SK-N-SH (cell line): ENCODE data around the gene IQSEC3. TPM values are rescaled to one million over a fixed set of nuclear protein-coding genes. Genes with fewer than 3 reads are reported as not detected.

Experiments used
- CTCF ChIA-PET: fragments of 300-600, 350-600 bp; formaldehyde crosslinking; extraction: SDS; loops from one replicate; lab custom pipeline; 2021; lab: Yijun Ruan, JAX
- POLR2A ChIA-PET: fragments of 350-600 bp; sonication (Branson Sonifier 250); formaldehyde crosslinking; extraction: SDS; loops from one replicate; lab custom pipeline; 2020; ENCODE audit warnings: antibody characterized with exemption, inconsistent platforms; lab: Yijun Ruan, JAX
- DNase-seq: peaks from one replicate; pipeline ENCODE4 v3.0.0; 2012
- H2AFZ ChIP-seq: fragments of 200-600 bp; sonication (generic); 2 replicates; pipeline ENCODE4 v1.8.1; 2016; ENCODE audit warnings: antibody characterized with exemption, mild to moderate bottlenecking, low read depth
- H3F3A ChIP-seq: fragments of 200-600 bp; sonication (generic); replicated peaks from 2 replicates; pipeline ENCODE3; 2016; ENCODE audit warnings: antibody characterized with exemption, mild to moderate bottlenecking; ENCODE audit not compliant: insufficient read depth
- H3K27ac ChIP-seq, 2 experiments: fragments of 200-500 bp in 1 of 2; fragments of 200-600 bp in 1 of 2; sonication (Bioruptor generic) in 1 of 2; sonication (generic), shearing (Covaris generic) in 1 of 2; 2 replicates each; pipeline versions ENCODE4 v1.5.1 to v1.6.1; 2014 to 2016; ENCODE audit warnings: low read depth in 2 of 2, inconsistent platforms in 1 of 2, low read length in 1 of 2, mild to moderate bottlenecking in 1 of 2, mixed read lengths in 1 of 2
- H3K27me3 ChIP-seq: fragments of 200-600 bp; sonication (generic), shearing (Covaris generic); 2 replicates; pipeline ENCODE4 v1.6.1; 2016; ENCODE audit warnings: mixed run types; ENCODE audit not compliant: insufficient read depth
- H3K36me3 ChIP-seq, 2 experiments: fragments of 200-500 bp in 1 of 2; fragments of 200-600 bp in 1 of 2; sonication (Bioruptor generic) in 1 of 2; sonication (generic) in 1 of 2; replicated peaks in 1 of 2; 2 replicates each; pipeline versions ENCODE3 to v1.5.1; 2014 to 2016; ENCODE audit warnings: low read length in 1 of 2, mild to moderate bottlenecking in 1 of 2; ENCODE audit not compliant: insufficient read depth in 2 of 2, control insufficient read depth in 1 of 2
- H3K4me1 ChIP-seq, 2 experiments: fragments of 200-500 bp in 1 of 2; fragments of 200-600 bp in 1 of 2; sonication (Bioruptor generic) in 1 of 2; sonication (generic), shearing (Covaris generic) in 1 of 2; 2 replicates each; pipeline versions ENCODE4 v1.5.1 to v1.6.1; 2014 to 2016; ENCODE audit warnings: low read depth in 1 of 2, low read length in 1 of 2, mixed run types in 1 of 2; ENCODE audit not compliant: insufficient read depth in 2 of 2, control insufficient read depth in 1 of 2
- H3K4me2 ChIP-seq: fragments of 200-600 bp; sonication (generic), shearing (Covaris generic); 2 replicates; pipeline ENCODE4 v1.6.1; 2017; ENCODE audit warnings: mixed run types
- H3K4me3 ChIP-seq, 2 experiments: fragments of 200-500 bp in 1 of 2; fragments of 200-600 bp in 1 of 2; sonication (Bioruptor generic) in 1 of 2; sonication (generic), shearing (Covaris generic) in 1 of 2; 2 replicates each; pipeline versions ENCODE4 v1.5.1 to v1.8.1; 2014 to 2016; ENCODE audit warnings: low read depth in 2 of 2, inconsistent platforms in 1 of 2, low read length in 1 of 2, mild to moderate bottlenecking in 1 of 2, mixed read lengths in 1 of 2, moderate library complexity in 1 of 2
- H3K79me2 ChIP-seq: fragments of 200-600 bp; sonication (generic); 2 replicates; pipeline ENCODE4 v1.8.1; 2017; ENCODE audit warnings: mild to moderate bottlenecking; ENCODE audit not compliant: insufficient read depth
- H3K9ac ChIP-seq: fragments of 200-600 bp; sonication (generic); 2 replicates; pipeline ENCODE4 v1.6.1; 2017; ENCODE audit warnings: mixed run types
- H3K9me2 ChIP-seq: fragments of 200-600 bp; sonication (generic); 2 replicates; pipeline ENCODE4 v1.6.1; 2017; ENCODE audit warnings: mixed run types
- H3K9me3 ChIP-seq: fragments of 200-600 bp; sonication (generic); 2 replicates; pipeline ENCODE4 v1.6.1; 2017; ENCODE audit warnings: mixed run types, mild to moderate bottlenecking, moderate library complexity
- H4K20me1 ChIP-seq: fragments of 200-600 bp; sonication (generic); 2 replicates; pipeline ENCODE4 v1.6.1; 2017; ENCODE audit warnings: mild to moderate bottlenecking, mixed run types; ENCODE audit not compliant: insufficient read depth
- CHD2 ChIP-seq: fragments of 150-350 bp; IDR thresholded peaks from 2 replicates; pipeline ENCODE4 v1.6.1; 2018; ENCODE audit warnings: low read length; ENCODE audit not compliant: partially characterized antibody
- EP300 ChIP-seq, 2 experiments: IDR thresholded peaks; 2 replicates each; pipeline versions ENCODE4 v1.4.0 to v1.6.1; 2012; ENCODE audit warnings: borderline replicate concordance in 1 of 2, low read depth in 1 of 2, low read length in 1 of 2
- FOSL2 ChIP-seq: IDR thresholded peaks from 2 replicates; pipeline ENCODE4 v1.4.0; 2012; ENCODE audit warnings: low read depth, mild to moderate bottlenecking, moderate library complexity, borderline replicate concordance
- FOXJ3 ChIP-seq: sonication (generic); formaldehyde crosslinking; IDR thresholded peaks from 2 replicates; pipeline ENCODE4 v1.5.1; 2020; ENCODE audit warnings: mild to moderate bottlenecking, missing genetic modification reagents
- GATA2 ChIP-seq: sonication (generic); formaldehyde crosslinking; IDR thresholded peaks from 2 replicates; pipeline ENCODE4 v1.5.0; 2020; ENCODE audit warnings: mild to moderate bottlenecking, missing genetic modification reagents
- IRF3 ChIP-seq: fragments of 150-350 bp; IDR thresholded peaks from 2 replicates; pipeline ENCODE4 v1.6.1; 2016; ENCODE audit warnings: mild to moderate bottlenecking, low read depth, low read length
- JUND ChIP-seq: IDR thresholded peaks from 2 replicates; pipeline ENCODE4 v1.4.0; 2012
- MXI1 ChIP-seq: IDR thresholded peaks from 2 replicates; pipeline ENCODE4 v1.6.1; 2012; ENCODE audit warnings: mild to moderate bottlenecking, low read depth, low read length, improper control_type of control experiment
- NFIC ChIP-seq: IDR thresholded peaks from 2 replicates; pipeline ENCODE4 v1.4.0; 2012; ENCODE audit warnings: borderline replicate concordance
- NRF1 ChIP-seq: IDR thresholded peaks from 2 replicates; pipeline ENCODE4 v1.6.1; 2012; ENCODE audit warnings: low read depth, mild to moderate bottlenecking, low read length
- PBX3 ChIP-seq: IDR thresholded peaks from 2 replicates; pipeline ENCODE4; 2012
- RXRA ChIP-seq: IDR thresholded peaks from 2 replicates; pipeline ENCODE4 v1.4.0; 2012; ENCODE audit warnings: low read depth, mild to moderate bottlenecking, borderline replicate concordance
- SIN3A ChIP-seq: IDR thresholded peaks from 2 replicates; pipeline ENCODE4 v1.6.1; 2012; ENCODE audit warnings: low read depth, mild to moderate bottlenecking, low read length, moderate library complexity, borderline replicate concordance
- TCF12 ChIP-seq: IDR thresholded peaks from 2 replicates; pipeline ENCODE4 v1.4.0; 2012
- WGBS: methylation state at CpG from one replicate; pipeline ENCODE4 v1.1.6; 2017; ENCODE audit warnings: low lambda C conversion rate; 5-methylcytosine and 5-hydroxymethylcytosine counted together
- polyA plus RNA-seq, 3 experiments: library from polyadenylated mRNA; depleted of rRNA; stranded (reverse); fragments of >200 nt; gene quantifications; 2 replicates each; pipeline ENCODE4 v1.2.3, GENCODE V29; 2012
- TF ChIP-seq, protein P1 (sequence below): IDR thresholded peaks from 2 replicates; pipeline ENCODE4 v1.4.0; 2012; ENCODE audit warnings: low read depth, borderline replicate concordance
- TF ChIP-seq, protein P2 (sequence below): fragments of 150-350 bp; IDR thresholded peaks from 2 replicates; pipeline ENCODE4 v1.6.1; 2017; ENCODE audit warnings: antibody characterized with exemption, low read length, low read depth, borderline replicate concordance

The IQSEC3 gene
- polyA plus RNA-seq, 1 of the 3 experiments (the other 2 are of a cell fraction) = 0.02 TPM

GRCh38 chr12:151579-151978 is 85.0 kb downstream of the IQSEC3 start:
- CTCF ChIA-PET = interaction anchor here (0.6 to 3.0 kb wide), 8 partner anchors 10 to 58 kb away, joined by 3 to 29 read pairs (median 4); no protein-coding TSS in a partner anchor
- TF ChIP-seq GATA2 (CRISPR knock-in tag) (no peak), CHD2 (no peak), SIN3A (no peak), EP300 (IDR thresholded peaks at IDR 0.05; ENCODE audit: borderline replicate concordance in 1 of 2, low read depth in 1 of 2, low read length in 1 of 2) (no peak), IRF3 (no peak), RXRA (no peak), NFIC (no peak), JUND (no peak), MXI1 (no peak), PBX3 (no peak), TCF12 (no peak), FOSL2 (no peak), FOXJ3 (no peak), NRF1 (no peak)
- TF ChIP-seq, protein P1, sequence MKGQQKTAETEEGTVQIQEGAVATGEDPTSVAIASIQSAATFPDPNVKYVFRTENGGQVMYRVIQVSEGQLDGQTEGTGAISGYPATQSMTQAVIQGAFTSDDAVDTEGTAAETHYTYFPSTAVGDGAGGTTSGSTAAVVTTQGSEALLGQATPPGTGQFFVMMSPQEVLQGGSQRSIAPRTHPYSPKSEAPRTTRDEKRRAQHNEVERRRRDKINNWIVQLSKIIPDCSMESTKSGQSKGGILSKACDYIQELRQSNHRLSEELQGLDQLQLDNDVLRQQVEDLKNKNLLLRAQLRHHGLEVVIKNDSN = no peak
- TF ChIP-seq, protein P2, sequence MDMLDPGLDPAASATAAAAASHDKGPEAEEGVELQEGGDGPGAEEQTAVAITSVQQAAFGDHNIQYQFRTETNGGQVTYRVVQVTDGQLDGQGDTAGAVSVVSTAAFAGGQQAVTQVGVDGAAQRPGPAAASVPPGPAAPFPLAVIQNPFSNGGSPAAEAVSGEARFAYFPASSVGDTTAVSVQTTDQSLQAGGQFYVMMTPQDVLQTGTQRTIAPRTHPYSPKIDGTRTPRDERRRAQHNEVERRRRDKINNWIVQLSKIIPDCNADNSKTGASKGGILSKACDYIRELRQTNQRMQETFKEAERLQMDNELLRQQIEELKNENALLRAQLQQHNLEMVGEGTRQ = no peak
- TF ChIP-seq, all 33 proteins: peak for 0
- no peaks in the 10 kb centered on the region for H3F3A ChIP-seq
- no peaks in the 10 kb centered on the region for H3K79me2 ChIP-seq
- H3K27ac ChIP-seq = no peak overlapping the region
- no peak overlapping the region for H3K4me3 ChIP-seq
- H3K9me3 ChIP-seq = no peaks in the 10 kb centered on the region
- H3K27me3 ChIP-seq = no peaks in the 10 kb centered on the region
- H3K36me3 ChIP-seq = no peaks in the 10 kb centered on the region
- H3K9ac ChIP-seq = no peak overlapping the region
- peaks cover 0 to 13% of the 10 kb centered on the region in 2 experiments; a peak in 1 of 4 replicates for H3K4me1 ChIP-seq
- H2AFZ ChIP-seq = no peak overlapping the region
- POLR2A ChIA-PET = no interaction called here
- no peaks in the 10 kb centered on the region for H3K9me2 ChIP-seq
- DNase-seq = no peak
- H3K4me2 ChIP-seq = no peak overlapping the region
- WGBS = 52% methylated on average over 5 of the region's 5 CpGs
- H4K20me1 ChIP-seq = no peaks in the 10 kb centered on the region
